ENCODE results near the gene APOBEC3A. TPM values are rescaled to one million over a fixed set of nuclear protein-coding genes. Genes with fewer than 3 reads are reported as not detected.

Gene APOBEC3A
- total and polyA plus RNA-seq, 2 of the 13 experiments (the other 11 are each of a cell fraction or from before 2014, with no cell fraction given) = not detected

- H3K9ac ChIP-seq (ENCODE audit: insufficient read depth, low read depth, low read length) = no peak overlapping the region
- H2AFZ ChIP-seq (ENCODE audit: low read length) = no peak overlapping the region
- WGBS (ENCODE audit: low lambda C conversion rate) = 2% methylated on average over 3 of the region's 3 CpGs
- DNase-seq (ENCODE audit: low spot score) (peak; percentile 37), FAIRE-seq (no peak), ATAC-seq (no peak)
- H4K20me1 ChIP-seq (ENCODE audit: insufficient read depth, low read length) = no peaks in the 10 kb centered on the region
- ChIA-PET CTCF (ENCODE audit: low intra/inter-chr PET ratio, low total read pairs) (no interaction called here), POLR2A (no interaction called here)
- H3K4me1 ChIP-seq (ENCODE audit: insufficient read depth, low read length) = peaks cover 18% of the 10 kb centered on the region
- no peaks in the 10 kb centered on the region for H3K9me3 ChIP-seq (ENCODE audit: low read length)
- in situ Hi-C loops (cut with HindIII; ENCODE audit: extremely low pct_ligation_motif_present, low pct_unique_long_range_greater_than_20kb) = no loop called here
- no peaks in the 10 kb centered on the region for H3K27me3 ChIP-seq (ENCODE audit: control insufficient read depth in 1 of 2, insufficient read depth in 2 of 2, low read length in 2 of 2)
- H3K27ac ChIP-seq (ENCODE audit: extremely low read length, insufficient read depth, low read length) = no peak overlapping the region
- no TSS peak for BruUV-seq (replicated peaks)
- H3K4me3 ChIP-seq (replicated peaks in 1 of 3; ENCODE audit: insufficient read depth in 1 of 3, low read depth in 2 of 3, low read length in 3 of 3) = no peak overlapping the region
- intact Hi-C loops (cut with micrococcal nuclease; ENCODE audit: unreplicated experiment) = no loop called here
- H3K4me2 ChIP-seq (ENCODE audit: low read depth, low read length) = no peak overlapping the region
- H3K36me3 ChIP-seq (replicated peaks in 1 of 2; ENCODE audit: control insufficient read depth in 1 of 2, insufficient read depth in 2 of 2, low read length in 2 of 2) = no peaks in the 10 kb centered on the region
- H3K79me2 ChIP-seq (ENCODE audit: insufficient read depth, low read length) = no peaks in the 10 kb centered on the region
- TF ChIP-seq SOX13 (IDR thresholded peaks at IDR 0.05) = no peak
- TF ChIP-seq SOX13 (CRISPR knock-in tag; conservative IDR thresholded peaks at IDR 0.05 in 1 of 2, IDR thresholded peaks at IDR 0.05 in 1 of 2) = peak in 1 of 2 experiments; percentile 23; a peak in 1 of 4 replicates
- TF ChIP-seq ZFX (CRISPR knock-in tag; IDR thresholded peaks at IDR 0.05; ENCODE audit: low read depth) = 0 out of 2 replicates have a peak, but pooled peaks have one; percentile 28
- no peak for TF ChIP-seq SP2 (CRISPR knock-in tag; IDR thresholded peaks at IDR 0.05)
- TF ChIP-seq ZNF644 (CRISPR knock-in tag; IDR thresholded peaks at IDR 0.05; ENCODE audit: low read depth) = 0 out of 2 replicates have a peak, but pooled peaks have one; percentile 19
- TF ChIP-seq RFX1 (IDR thresholded peaks at IDR 0.05) = no peak
- TF ChIP-seq NAIF1 (CRISPR knock-in tag; IDR thresholded peaks at IDR 0.05; ENCODE audit: borderline replicate concordance) = no peak
- 0 out of 2 replicates have a peak, but pooled peaks have one; percentile 27 for TF ChIP-seq ZFY (CRISPR knock-in tag; IDR thresholded peaks at IDR 0.05)
- TF ChIP-seq ZNF543 (CRISPR knock-in tag; IDR thresholded peaks at IDR 0.05) = no peak
- no peak for TF ChIP-seq RFXANK (CRISPR knock-in tag; IDR thresholded peaks at IDR 0.05)
- TF ChIP-seq HOXA3 (CRISPR knock-in tag; IDR thresholded peaks at IDR 0.05) = no peak
- no peak for TF ChIP-seq ARHGAP35 (CRISPR knock-in tag; IDR thresholded peaks at IDR 0.05; ENCODE audit: borderline replicate concordance)
- peak; percentile 79 for TF ChIP-seq BCL6 (CRISPR knock-in tag; IDR thresholded peaks at IDR 0.05)
- no peak for TF ChIP-seq SOX6 (IDR thresholded peaks at IDR 0.05)
- peak; percentile 44; the same call in 1 of the 2 replicates for TF ChIP-seq SOX6 (CRISPR knock-in tag; IDR thresholded peaks at IDR 0.05)
- no peak for TF ChIP-seq BCLAF1 (IDR thresholded peaks at IDR 0.05)
- TF ChIP-seq HNF4A (CRISPR knock-in tag; IDR thresholded peaks at IDR 0.05) = peak; percentile 42
- TF ChIP-seq SNAPC5 (CRISPR knock-in tag; IDR thresholded peaks at IDR 0.05; ENCODE audit: borderline replicate concordance) = no peak
- no peak for TF ChIP-seq HMGXB3 (CRISPR knock-in tag; IDR thresholded peaks at IDR 0.05; ENCODE audit: borderline replicate concordance)
- TF ChIP-seq ZNF703 (CRISPR knock-in tag; IDR thresholded peaks at IDR 0.05; ENCODE audit: borderline replicate concordance) = no peak
- no peak for TF ChIP-seq MATR3 (CRISPR knock-in tag; IDR thresholded peaks at IDR 0.05)
Measured at GRCh38 chr22:38930512-38930911, 26.9 kb upstream of the APOBEC3A start.
